HCT116 (cell line): ENCODE measurements around the gene ACTL7B. TPM values are rescaled to one million over a fixed set of nuclear protein-coding genes. Genes with fewer than 3 reads are reported as not detected.

Experiments used
- ATAC-seq: fragments of 200-7000 bp; cut with Tn5 transposase; 2 replicates; pipeline ENCODE4 v1.9.1; 2020; ENCODE audit warnings: mild to moderate bottlenecking, moderate library complexity
- BruUV-seq: library from RNA; stranded (reverse); fragments of 400-500 nt; replicated peaks from 2 replicates; lab custom pipeline; 2021; lab: Mats Ljungman, UMichigan
- CTCF ChIA-PET: fragments of 300-600 bp; sonication (Branson Sonifier 250); formaldehyde crosslinking; loops from one replicate; lab custom pipeline; 2021; ENCODE audit warnings: antibody characterized with exemption; lab: Charles Lee
- POLR2A ChIA-PET: fragments of 300-600, 350-600 bp; sonication (Branson Sonifier 250); formaldehyde crosslinking; loops from one replicate; lab custom pipeline; 2021; ENCODE audit warnings: antibody characterized with exemption; lab: Charles Lee
- RAD21 ChIA-PET, 2 experiments: fragments of 300-600 bp; sonication (Branson Sonifier 250); formaldehyde crosslinking; loops; one replicate each; lab custom pipeline; 2023; ENCODE audit warnings: low total read pairs in 2 of 2; ENCODE audit not compliant: uncharacterized antibody in 2 of 2, unreplicated experiment in 2 of 2, low non-redundant PET in 1 of 2; lab: Charles Lee
- DNase-seq: peaks from one replicate; pipeline ENCODE4 v3.0.0-alpha.2; 2010; ENCODE audit warnings: low read depth, low spot score
- H2AFZ ChIP-seq: fragments of 200-600 bp; shearing (Covaris generic), sonication (generic); 2 replicates; pipeline ENCODE4 v1.6.1; 2017; ENCODE audit warnings: low read depth, mixed run types, mixed read lengths, antibody characterized with exemption, low read length; ENCODE audit not compliant: poor library complexity, severe bottlenecking
- H3K27ac ChIP-seq: 2 replicates; pipeline ENCODE4 v1.5.1; 2012; ENCODE audit warnings: low read depth, low read length
- H3K27me3 ChIP-seq: fragments of 200-600 bp; sonication (generic); 2 replicates; pipeline ENCODE4 v1.6.1; 2016; ENCODE audit warnings: mixed run types, low read length, mixed read lengths; ENCODE audit not compliant: insufficient read depth
- H3K36me3 ChIP-seq, 2 experiments: fragments of 200-500 bp in 1 of 2; fragments of 200-600 bp in 1 of 2; sonication (Bioruptor generic) in 1 of 2; sonication (generic) in 1 of 2; 2 replicates each; pipeline versions ENCODE4 v1.5.1 to v1.6.1; 2014 to 2016; ENCODE audit warnings: low read length in 2 of 2, inconsistent platforms in 1 of 2, mixed read lengths in 1 of 2, mixed run types in 1 of 2; ENCODE audit not compliant: insufficient read depth in 2 of 2, control insufficient read depth in 1 of 2
- H3K4me1 ChIP-seq, 2 experiments: fragments of 200-600 bp in 1 of 2; sonication (generic) in 1 of 2; 2 replicates each; pipeline versions ENCODE4 v1.5.1 to v1.6.1; 2012 to 2017; ENCODE audit warnings: low read length in 2 of 2, inconsistent platforms in 1 of 2, mild to moderate bottlenecking in 1 of 2, mixed read lengths in 1 of 2, mixed run types in 1 of 2, moderate library complexity in 1 of 2; ENCODE audit not compliant: insufficient read depth in 2 of 2, control insufficient read depth in 1 of 2
- H3K4me2 ChIP-seq: fragments of 200-600 bp; sonication (generic); 2 replicates; pipeline ENCODE4 v1.6.1; 2017; ENCODE audit warnings: mixed run types, low read length, mixed read lengths
- H3K4me3 ChIP-seq, 2 experiments: fragments of 200-600 bp in 1 of 2; sonication (generic) in 1 of 2; replicated peaks in 1 of 2; 2 replicates each; pipeline ENCODE4 v1.5.1; 2011 to 2016; ENCODE audit warnings: low read length in 2 of 2, control low read depth in 1 of 2, low read depth in 1 of 2, mild to moderate bottlenecking in 1 of 2, mixed read lengths in 1 of 2, mixed run types in 1 of 2
- H3K79me2 ChIP-seq: fragments of 200-600 bp; sonication (generic); 2 replicates; pipeline ENCODE4 v1.6.1; 2017; ENCODE audit warnings: mild to moderate bottlenecking, mixed run types, low read length, moderate library complexity, mixed read lengths; ENCODE audit not compliant: insufficient read depth
- H3K9ac ChIP-seq: fragments of 200-600 bp; sonication (generic); 2 replicates; pipeline ENCODE4 v1.6.1; 2016; ENCODE audit warnings: low read length, mixed read lengths
- H3K9me2 ChIP-seq: fragments of 200-600 bp; sonication (generic), shearing (Covaris generic); 2 replicates; pipeline ENCODE4 v1.6.1; 2017; ENCODE audit warnings: mixed run types, mild to moderate bottlenecking, moderate library complexity; ENCODE audit not compliant: insufficient read depth
- H3K9me3 ChIP-seq, 2 experiments: fragments of 200-500 bp in 1 of 2; fragments of 200-600 bp in 1 of 2; sonication (Bioruptor generic) in 1 of 2; sonication (generic) in 1 of 2; 2 replicates each; pipeline ENCODE4 v1.6.1; 2014 to 2017; ENCODE audit warnings: low read length in 2 of 2, mixed read lengths in 2 of 2, inconsistent platforms in 1 of 2, low read depth in 1 of 2, mild to moderate bottlenecking in 1 of 2, mixed run types in 1 of 2, moderate library complexity in 1 of 2; ENCODE audit not compliant: control insufficient read depth in 1 of 2, insufficient read depth in 1 of 2
- H4K20me1 ChIP-seq: fragments of 200-600 bp; sonication (generic), shearing (Covaris generic); 2 replicates; pipeline ENCODE4 v1.6.1; 2017; ENCODE audit warnings: mixed run types, mild to moderate bottlenecking, moderate library complexity; ENCODE audit not compliant: insufficient read depth
- EZH2phosphoT487 ChIP-seq: fragments of 200-600 bp; IDR thresholded peaks from 2 replicates; pipeline ENCODE4 v1.6.1; 2018; ENCODE audit warnings: antibody characterized with exemption, borderline replicate concordance
- MAX ChIP-seq: IDR thresholded peaks from 2 replicates; pipeline ENCODE4 v1.6.1; 2012
- RAD21 ChIP-seq: IDR thresholded peaks from 2 replicates; pipeline ENCODE4 v1.6.1; 2012; ENCODE audit warnings: low read depth, mild to moderate bottlenecking
- SIN3A ChIP-seq: IDR thresholded peaks from 2 replicates; pipeline ENCODE4 v1.6.1; 2012; ENCODE audit warnings: low read depth
- SRF ChIP-seq: IDR thresholded peaks from 2 replicates; pipeline ENCODE4 v1.6.1; 2012; ENCODE audit warnings: low read depth
- intact Hi-C: fragments of 100-400 bp; cut with micrococcal nuclease; formaldehyde crosslinking; loops from 2 replicates; pipeline ENCODE4 v1.10.0; 2022
- total RNA-seq: library from RNA; stranded (reverse); gene quantifications from one replicate; pipeline ENCODE4 v1.2.1, GENCODE V29; 2021; ENCODE audit not compliant: unreplicated experiment

Gene ACTL7B
- total RNA-seq, 1 experiment from 2014 or later: not detected

GRCh38 chr9:108837530-108837929 is 18.3 kb downstream of the ACTL7B start:
- H3K9me3 ChIP-seq: no peaks in the 10 kb centered on the region
- no peak for TF ChIP-seq EZH2phosphoT487
- no peak for TF ChIP-seq SRF
- no peak for TF ChIP-seq SIN3A
- TF ChIP-seq RAD21: no peak
- TF ChIP-seq MAX: no peak
- no peak overlapping the region for H3K27ac ChIP-seq
- no peak for DNase-seq
- CTCF ChIA-PET: interaction anchor here (1.6 kb wide), 1 partner anchor 1415 kb away, joined by 4 read pairs; no protein-coding TSS in a partner anchor
- no peaks in the 10 kb centered on the region for H4K20me1 ChIP-seq
- no peaks in the 10 kb centered on the region for H3K36me3 ChIP-seq
- RAD21 ChIA-PET: no interaction called here
- intact Hi-C loops: no loop called here
- peak overlapping the region; percentile 13; the same call in 1 of the 2 replicates for H3K4me2 ChIP-seq
- no peak for ATAC-seq
- no peaks in the 10 kb centered on the region for H3K27me3 ChIP-seq
- no peak overlapping the region for H3K9ac ChIP-seq
- H3K9me2 ChIP-seq: no peaks in the 10 kb centered on the region
- H3K4me3 ChIP-seq: no peak overlapping the region
- no TSS peak for BruUV-seq
- POLR2A ChIA-PET: no interaction called here
- no peak overlapping the region for H2AFZ ChIP-seq
- H3K4me1 ChIP-seq: peaks cover 0 to 15% of the 10 kb centered on the region in 2 experiments; a peak in 1 of 4 replicates
- H3K79me2 ChIP-seq: no peaks in the 10 kb centered on the region

- DNase-seq: no peak
- no TSS peak for BruUV-seq
- POLR2A ChIA-PET: interaction anchor here (0.6 kb wide), 1 partner anchor 113 kb away, joined by 3 read pairs; no protein-coding TSS in a partner anchor
- no peak for TF ChIP-seq RAD21
- TF ChIP-seq, all 23 proteins: peak for 0
- no peak overlapping the region for H3K4me3 ChIP-seq
- H3K27ac ChIP-seq: no peak overlapping the region
- no peaks in the 10 kb centered on the region for H3K36me3 ChIP-seq
- intact Hi-C loops: no loop called here
- no peak overlapping the region for H3K4me2 ChIP-seq
- no peaks in the 10 kb centered on the region for H3K27me3 ChIP-seq
- H3K9me2 ChIP-seq: no peaks in the 10 kb centered on the region
- ATAC-seq: no peak
- no peaks in the 10 kb centered on the region for H3K9me3 ChIP-seq
- no peak overlapping the region for H2AFZ ChIP-seq
- ChIA-PET RAD21 (no interaction called here), CTCF (interaction anchor here (1.6 kb wide), 1 partner anchor 1415 kb away, joined by 4 read pairs; no protein-coding TSS in a partner anchor)
- no peaks in the 10 kb centered on the region for H4K20me1 ChIP-seq
- H3K4me1 ChIP-seq: peaks cover 0 to 15% of the 10 kb centered on the region in 2 experiments; a peak in 1 of 4 replicates
- no peak overlapping the region for H3K9ac ChIP-seq
- no peaks in the 10 kb centered on the region for H3K79me2 ChIP-seq
These were observed 19.0 kb downstream of the ACTL7B start for GRCh38 chr9:108836781-108837180.
